Tibial artery (tissue), 4 donors: Measurements from ENCODE around the gene TMTC2.

Experiments used
- DNase-seq, 2 donors: peaks; one replicate each; pipeline ENCODE4 v3.0.0-alpha.2; 2019
- H3K27ac ChIP-seq, 2 donors: fragments of 200-600 bp; sonication (generic) in 1 of 2; 1 replicate in 1 of 2; 2 replicates in 1 of 2; pipeline ENCODE4 v1.5.1; 2018 to 2019; ENCODE audit warnings: mild to moderate bottlenecking in 1 of 2
- H3K27me3 ChIP-seq, 2 donors: fragments of 200-600 bp; sonication (generic) in 1 of 2; one replicate each; pipeline versions ENCODE4 v1.5.1 to v1.6.0; 2016 to 2019
- H3K36me3 ChIP-seq, 3 donors: fragments of 200-600 bp; sonication (generic) in 2 of 3; one replicate each; pipeline ENCODE4 v1.5.1; 2016 to 2019; ENCODE audit warnings: mild to moderate bottlenecking in 2 of 3
- H3K4me1 ChIP-seq, 4 donors: fragments of 200-600 bp; sonication (generic) in 2 of 4; 1 replicate in 3 of 4; 2 replicates in 1 of 4; pipeline ENCODE4 v1.5.1; 2016 to 2019
- H3K4me3 ChIP-seq, 2 donors: fragments of 200-600 bp; sonication (generic) in 1 of 2; 1 replicate in 1 of 2; 2 replicates in 1 of 2; pipeline ENCODE4 v1.5.1; 2018 to 2019; ENCODE audit warnings: mild to moderate bottlenecking in 2 of 2
- H3K9me3 ChIP-seq, 3 donors: fragments of 200-600 bp; sonication (generic) in 1 of 3; one replicate each; pipeline ENCODE4 v1.5.1; 2016 to 2019
- intact Hi-C: fragments of 100-400 bp; cut with DNase I; formaldehyde crosslinking; loops from one replicate; pipeline ENCODE4 v1.15.0; 2023; ENCODE audit warnings: low total_unique reads
- TF ChIP-seq, protein P1 (sequence below), 2 experiments: fragments of 200-600 bp in 1 of 2; fragments of 450-650 bp in 1 of 2; IDR thresholded peaks; one replicate each; pipeline ENCODE4 v1.5.1; 2017 to 2019; ENCODE audit warnings: antibody characterized with exemption in 2 of 2, mild to moderate bottlenecking in 1 of 2, moderate library complexity in 1 of 2

TMTC2 gene

DNA sequence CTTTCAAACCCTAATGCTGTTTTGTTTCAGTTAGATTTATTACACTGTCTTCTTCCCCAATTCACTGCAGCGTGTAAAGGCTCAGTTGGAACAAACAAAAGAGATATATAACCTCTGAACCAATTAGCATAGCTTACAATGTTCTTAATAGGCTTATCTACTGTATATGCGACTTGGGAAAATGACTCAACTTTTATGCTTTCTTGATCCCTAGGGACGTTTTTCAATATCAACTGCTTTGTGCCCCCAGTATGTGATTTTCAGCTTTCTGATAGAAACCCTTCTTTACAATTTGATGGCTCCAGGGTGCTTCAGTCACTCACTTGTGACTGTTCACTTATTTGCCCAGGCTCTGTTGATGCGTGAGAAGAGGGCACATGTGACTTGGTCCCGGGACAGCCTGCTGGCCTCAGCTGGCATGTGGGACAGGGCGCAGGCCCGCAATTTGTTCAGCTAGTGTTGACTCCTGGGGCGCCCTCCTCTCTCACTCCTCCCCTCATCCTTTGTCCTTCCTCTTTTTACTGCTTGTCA is 107.1 kb downstream of the TMTC2 start:
- Histone ChIP-seq H3K27ac (no peak overlapping the region), H3K9me3 (no peaks in the 10 kb centered on the region), H3K36me3 (no peaks in the 10 kb centered on the region), H3K4me3 (no peak overlapping the region), H3K4me1 (no peaks in the 10 kb centered on the region), H3K27me3 (no peaks in the 10 kb centered on the region)
- TF ChIP-seq, protein P1, sequence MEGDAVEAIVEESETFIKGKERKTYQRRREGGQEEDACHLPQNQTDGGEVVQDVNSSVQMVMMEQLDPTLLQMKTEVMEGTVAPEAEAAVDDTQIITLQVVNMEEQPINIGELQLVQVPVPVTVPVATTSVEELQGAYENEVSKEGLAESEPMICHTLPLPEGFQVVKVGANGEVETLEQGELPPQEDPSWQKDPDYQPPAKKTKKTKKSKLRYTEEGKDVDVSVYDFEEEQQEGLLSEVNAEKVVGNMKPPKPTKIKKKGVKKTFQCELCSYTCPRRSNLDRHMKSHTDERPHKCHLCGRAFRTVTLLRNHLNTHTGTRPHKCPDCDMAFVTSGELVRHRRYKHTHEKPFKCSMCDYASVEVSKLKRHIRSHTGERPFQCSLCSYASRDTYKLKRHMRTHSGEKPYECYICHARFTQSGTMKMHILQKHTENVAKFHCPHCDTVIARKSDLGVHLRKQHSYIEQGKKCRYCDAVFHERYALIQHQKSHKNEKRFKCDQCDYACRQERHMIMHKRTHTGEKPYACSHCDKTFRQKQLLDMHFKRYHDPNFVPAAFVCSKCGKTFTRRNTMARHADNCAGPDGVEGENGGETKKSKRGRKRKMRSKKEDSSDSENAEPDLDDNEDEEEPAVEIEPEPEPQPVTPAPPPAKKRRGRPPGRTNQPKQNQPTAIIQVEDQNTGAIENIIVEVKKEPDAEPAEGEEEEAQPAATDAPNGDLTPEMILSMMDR (IDR thresholded peaks at IDR 0.05), result no peak
- DNase-seq, result no peak
- intact Hi-C loops, result no loop called here

DNA sequence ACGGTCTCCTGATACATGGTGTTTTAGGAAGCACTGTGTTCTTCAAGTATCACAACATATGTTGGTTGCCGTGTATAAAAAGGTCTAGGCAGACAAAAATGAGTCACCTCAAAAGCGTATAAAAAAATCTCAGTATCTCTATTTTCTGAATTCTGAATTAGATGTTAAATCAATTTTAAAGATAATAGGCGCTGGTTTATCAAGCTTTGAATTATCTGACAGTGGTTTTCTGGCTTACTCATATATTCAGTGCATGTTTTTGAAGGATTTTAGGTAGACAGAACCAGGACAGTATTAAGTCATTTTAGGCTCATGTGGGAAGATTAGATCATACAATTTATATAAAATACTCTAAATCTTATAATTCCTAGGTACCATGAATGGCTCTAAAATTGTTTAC is 110.8 kb downstream of the TMTC2 start:
- Histone ChIP-seq H3K27ac (no peak overlapping the region), H3K4me1 (no peaks in the 10 kb centered on the region), H3K36me3 (no peaks in the 10 kb centered on the region), H3K27me3 (no peaks in the 10 kb centered on the region), H3K9me3 (no peaks in the 10 kb centered on the region), H3K4me3 (no peak overlapping the region)
- TF ChIP-seq, protein P1 (IDR thresholded peaks at IDR 0.05), result no peak
- intact Hi-C loops, result no loop called here
- DNase-seq, result no peak

DNA sequence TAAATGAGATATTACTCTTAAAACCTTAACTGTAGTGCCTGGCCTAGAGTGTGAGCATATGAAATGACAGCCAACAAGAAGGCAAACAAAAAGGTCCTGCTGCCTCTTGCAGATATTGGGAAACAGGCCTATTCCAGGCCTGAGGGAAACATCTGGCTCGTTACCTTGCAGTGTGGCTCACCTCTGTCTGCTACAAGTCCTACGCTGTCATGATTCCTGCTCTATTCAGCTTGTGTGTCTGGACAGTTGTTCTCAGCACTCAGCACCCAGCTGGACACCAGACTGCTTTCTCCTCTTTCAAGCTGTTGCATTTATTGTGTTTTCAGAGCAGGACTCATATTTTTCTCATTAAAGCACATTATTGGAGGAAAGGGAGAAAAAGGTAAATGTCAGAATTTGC is 113.5 kb downstream of the TMTC2 start:
- Histone ChIP-seq H3K4me3 (no peak overlapping the region), H3K9me3 (no peaks in the 10 kb centered on the region), H3K27me3 (no peaks in the 10 kb centered on the region), H3K4me1 (no peaks in the 10 kb centered on the region), H3K27ac (no peak overlapping the region), H3K36me3 (no peaks in the 10 kb centered on the region)
- intact Hi-C loops, result no loop called here
- DNase-seq, result no peak
- TF ChIP-seq, protein P1 (IDR thresholded peaks at IDR 0.05), result no peak

DNA sequence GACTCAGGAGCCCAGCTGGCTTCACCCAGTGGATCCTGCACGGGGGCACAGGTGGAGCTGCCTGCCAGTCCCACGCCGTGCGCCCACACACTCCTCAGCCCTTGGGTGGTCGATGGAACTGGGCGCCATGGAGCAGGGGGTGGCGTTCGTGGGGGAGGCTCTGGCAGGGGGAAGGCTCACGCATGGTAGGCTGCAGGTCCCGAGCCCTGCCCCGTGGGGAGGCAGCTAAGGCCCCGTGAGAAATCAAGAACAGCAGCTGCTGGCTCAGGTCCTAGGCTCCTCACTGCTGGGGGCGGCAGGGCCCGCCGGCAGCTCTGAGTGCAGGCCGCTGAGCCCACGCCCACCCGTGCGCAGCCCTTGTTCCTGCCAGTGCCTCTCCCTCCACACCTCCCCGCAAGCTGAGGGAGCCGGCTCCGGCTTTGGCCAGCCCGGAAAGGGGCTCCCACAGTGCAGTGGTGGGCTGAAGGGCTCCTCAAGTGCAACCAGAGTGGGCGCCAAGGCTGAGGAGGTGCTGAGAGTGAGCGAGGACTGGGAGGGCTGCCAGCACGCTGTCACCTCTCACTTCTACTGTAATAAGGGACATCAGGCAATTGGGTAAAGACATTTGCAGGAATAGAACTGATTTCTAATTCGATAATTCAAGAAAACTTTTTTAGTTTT is 115.4 kb downstream of the TMTC2 start:
- no peak overlapping the region for H3K27ac ChIP-seq
- no peaks in the 10 kb centered on the region for H3K36me3 ChIP-seq
- no peaks in the 10 kb centered on the region for H3K4me1 ChIP-seq
- DNase-seq, result no peak
- no peaks in the 10 kb centered on the region for H3K27me3 ChIP-seq
- no peak overlapping the region for H3K4me3 ChIP-seq
- no peaks in the 10 kb centered on the region for H3K9me3 ChIP-seq
- TF ChIP-seq, protein P1 (IDR thresholded peaks at IDR 0.05), result no peak
- intact Hi-C loops, result no loop called here

DNA sequence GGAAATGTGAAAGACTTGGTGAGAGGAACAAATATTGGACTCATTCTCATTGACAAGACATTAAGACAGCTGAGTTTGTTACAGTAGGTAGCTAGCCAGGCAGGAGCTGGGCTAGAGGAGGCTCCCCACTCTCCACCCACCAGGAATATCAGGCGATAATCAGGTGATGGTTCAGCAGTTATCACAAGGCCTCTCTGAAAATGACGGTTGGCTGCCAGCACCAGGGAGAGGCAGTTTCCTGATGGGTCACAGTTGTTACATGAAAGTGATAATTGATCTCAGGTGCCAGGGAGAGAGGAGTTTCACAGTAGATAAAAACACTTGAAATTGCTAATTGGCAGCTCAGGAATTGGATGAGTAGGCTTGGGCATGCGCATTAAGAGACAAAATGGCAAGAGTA is 116.5 kb downstream of the TMTC2 start:
- Histone ChIP-seq H3K9me3 (no peaks in the 10 kb centered on the region), H3K36me3 (no peaks in the 10 kb centered on the region), H3K27me3 (no peaks in the 10 kb centered on the region), H3K4me3 (no peak overlapping the region), H3K4me1 (no peaks in the 10 kb centered on the region), H3K27ac (no peak overlapping the region)
- TF ChIP-seq, protein P1 (IDR thresholded peaks at IDR 0.05), result no peak
- intact Hi-C loops, result no loop called here
- no peak for DNase-seq
